Measurements from ENCODE around the gene BBS2.

The BBS2 gene

GRCh38 chr16:56479469-56479868 is 40.4 kb downstream of the BBS2 start (continued):
- no peak for TF ChIP-seq ZSCAN4 (tag by site-specific recombination; IDR thresholded peaks at IDR 0.05)
- no peak for TF ChIP-seq ZNF501 (tag by site-specific recombination; IDR thresholded peaks at IDR 0.05)
- TF ChIP-seq ZNF362 (tag by site-specific recombination; IDR thresholded peaks at IDR 0.05) = no peak
- TF ChIP-seq ZNF311 (tag by site-specific recombination; IDR thresholded peaks at IDR 0.05; ENCODE audit: borderline replicate concordance) = no peak
- TF ChIP-seq ZBTB17 (tag by site-specific recombination; IDR thresholded peaks at IDR 0.05) = peak; percentile 40
- no peak for TF ChIP-seq ZBTB44 (tag by site-specific recombination; IDR thresholded peaks at IDR 0.05)
- TF ChIP-seq ZNF629 (tag by site-specific recombination; IDR thresholded peaks at IDR 0.05) = no peak
- TF ChIP-seq GLI4 (tag by site-specific recombination; IDR thresholded peaks at IDR 0.05) = no peak
- TF ChIP-seq HOXD13 (CRISPR knock-in tag; IDR thresholded peaks at IDR 0.05; ENCODE audit: borderline replicate concordance) = no peak
- no peak for TF ChIP-seq ZNF776 (tag by site-specific recombination; IDR thresholded peaks at IDR 0.05; ENCODE audit: borderline replicate concordance)
- no peak for TF ChIP-seq ZNF664 (tag by site-specific recombination; IDR thresholded peaks at IDR 0.05)

GRCh38 chr16:56478281-56479049 is 41.4 kb downstream of the BBS2 start:
- H3K4me1 ChIP-seq (ENCODE audit: control insufficient read depth, insufficient read depth, low read length) = peaks cover 6% of the 10 kb centered on the region
- no peaks in the 10 kb centered on the region for H3K9me3 ChIP-seq (ENCODE audit: control insufficient read depth, insufficient read depth, low read depth, low read length)
- ChIA-PET CTCF (interaction anchor here (0.5 to 0.7 kb wide), 2 partner anchors 108 to 122 kb away, joined by 3 to 5 read pairs; no protein-coding TSS in a partner anchor), POLR2A (no interaction called here)
- peaks cover 32 to 71% of the 10 kb centered on the region in 2 experiments for H3K36me3 ChIP-seq (ENCODE audit: control insufficient read depth in 2 of 2, insufficient read depth in 1 of 2, low read length in 2 of 2)
- no peak overlapping the region for H3K4me3 ChIP-seq (ENCODE audit: low read depth, low read length)
- H3K27ac ChIP-seq (ENCODE audit: extremely low read depth, low read depth, low read length) = peak overlapping the region; percentile 30; the same call in 1 of the 2 replicates
- TF ChIP-seq IKZF3 (tag by site-specific recombination; IDR thresholded peaks at IDR 0.05) = 0 out of 2 replicates have a peak, but pooled peaks have one; percentile 38
- TF ChIP-seq ZNF488 (tag by site-specific recombination; IDR thresholded peaks at IDR 0.05) = no peak
- TF ChIP-seq ZNF366 (tag by site-specific recombination; conservative IDR thresholded peaks at IDR 0.05) = peak; percentile 39; the same call in 1 of the 2 replicates
- TF ChIP-seq ZNF558 (tag by site-specific recombination; IDR thresholded peaks at IDR 0.05) = no peak
- TF ChIP-seq ZNF843 (tag by site-specific recombination; IDR thresholded peaks at IDR 0.05) = peak; percentile 26; the same call in 1 of the 2 replicates
- TF ChIP-seq BCL11A (tag by site-specific recombination; IDR thresholded peaks at IDR 0.05; ENCODE audit: low read depth) = no peak
- TF ChIP-seq GLI4 (tag by site-specific recombination; IDR thresholded peaks at IDR 0.05) = no peak
- peak; percentile 99 for TF ChIP-seq ZNF664 (tag by site-specific recombination; IDR thresholded peaks at IDR 0.05)
- TF ChIP-seq ZBTB48 (tag by site-specific recombination; IDR thresholded peaks at IDR 0.05) = peak; percentile 13; the same call in 1 of the 2 replicates
- peak; percentile 90 for TF ChIP-seq MZF1 (tag by site-specific recombination; IDR thresholded peaks at IDR 0.05; ENCODE audit: borderline replicate concordance)
- TF ChIP-seq PRDM6 (tag by site-specific recombination; IDR thresholded peaks at IDR 0.05) = peak; percentile 66
- TF ChIP-seq ZBTB44 (tag by site-specific recombination; IDR thresholded peaks at IDR 0.05) = 0 out of 2 replicates have a peak, but pooled peaks have one; percentile 34
- peak; percentile 45; the same call in 1 of the 2 replicates for TF ChIP-seq OSR2 (tag by site-specific recombination; IDR thresholded peaks at IDR 0.05)
- TF ChIP-seq SP2 (tag by site-specific recombination; IDR thresholded peaks at IDR 0.05) = no peak
- peak; percentile 99 for TF ChIP-seq ZNF510 (tag by site-specific recombination; IDR thresholded peaks at IDR 0.05; ENCODE audit: insufficient replicate concordance)
- TF ChIP-seq ZNF140 (tag by site-specific recombination; IDR thresholded peaks at IDR 0.05) = no peak
- 0 out of 2 replicates have a peak, but pooled peaks have one; percentile 19 for TF ChIP-seq ZNF626 (tag by site-specific recombination; IDR thresholded peaks at IDR 0.05)
- TF ChIP-seq ZNF24 (tag by site-specific recombination; IDR thresholded peaks at IDR 0.05) = 0 out of 2 replicates have a peak, but pooled peaks have one; percentile 35
- TF ChIP-seq FEZF1 (tag by site-specific recombination; IDR thresholded peaks at IDR 0.05) = peak; percentile 91
